Uterus (tissue), 2 donors: ENCODE data around the gene MRPL42.

Experiments
- POLR2A ChIP-seq, 2 donors: fragments of 450-650 bp; IDR thresholded peaks; one replicate each; pipeline ENCODE4 v1.6.1; 2016; ENCODE audit warnings: antibody characterized with exemption in 2 of 2, mild to moderate bottlenecking in 1 of 2, moderate library complexity in 1 of 2
- TF ChIP-seq, protein P1 (sequence below), 4 experiments: fragments of 200-600 bp in 2 of 4; fragments of 450-650 bp in 2 of 4; sonication (generic) in 2 of 4; IDR thresholded peaks; one replicate each; pipeline ENCODE4 v1.5.1; 2016 to 2019; ENCODE audit warnings: antibody characterized with exemption in 4 of 4, mild to moderate bottlenecking in 2 of 4, moderate library complexity in 1 of 4

DNA sequence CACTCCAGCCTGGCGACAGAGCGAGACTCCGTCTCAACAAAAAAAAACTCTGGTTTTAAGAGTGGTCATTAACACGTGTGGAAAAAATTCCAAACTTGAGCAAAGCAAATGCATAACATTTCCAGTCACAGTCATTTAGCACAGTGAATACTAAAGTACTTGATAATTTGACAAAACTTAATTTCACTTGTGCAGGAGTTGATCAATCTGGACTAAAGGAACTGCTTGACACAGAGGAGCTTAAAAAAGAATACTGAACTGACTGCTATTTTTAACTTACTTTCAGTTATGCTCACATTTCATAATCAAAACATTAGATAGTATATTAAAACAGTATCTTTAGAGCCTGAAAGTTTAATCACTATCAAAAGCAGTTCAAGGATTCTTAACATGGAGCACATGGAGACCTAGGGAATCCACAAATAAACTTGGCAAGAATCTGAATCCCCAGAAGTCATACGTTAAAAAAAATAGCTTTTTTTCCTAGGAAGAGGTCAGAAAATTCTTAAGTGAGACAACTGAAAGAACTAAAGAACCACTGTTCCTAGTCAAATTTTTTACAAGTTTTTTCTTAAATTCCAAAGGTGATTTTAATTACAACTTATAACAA, 33.0 kb upstream of the MRPL42 start:
- TF ChIP-seq, protein P1, sequence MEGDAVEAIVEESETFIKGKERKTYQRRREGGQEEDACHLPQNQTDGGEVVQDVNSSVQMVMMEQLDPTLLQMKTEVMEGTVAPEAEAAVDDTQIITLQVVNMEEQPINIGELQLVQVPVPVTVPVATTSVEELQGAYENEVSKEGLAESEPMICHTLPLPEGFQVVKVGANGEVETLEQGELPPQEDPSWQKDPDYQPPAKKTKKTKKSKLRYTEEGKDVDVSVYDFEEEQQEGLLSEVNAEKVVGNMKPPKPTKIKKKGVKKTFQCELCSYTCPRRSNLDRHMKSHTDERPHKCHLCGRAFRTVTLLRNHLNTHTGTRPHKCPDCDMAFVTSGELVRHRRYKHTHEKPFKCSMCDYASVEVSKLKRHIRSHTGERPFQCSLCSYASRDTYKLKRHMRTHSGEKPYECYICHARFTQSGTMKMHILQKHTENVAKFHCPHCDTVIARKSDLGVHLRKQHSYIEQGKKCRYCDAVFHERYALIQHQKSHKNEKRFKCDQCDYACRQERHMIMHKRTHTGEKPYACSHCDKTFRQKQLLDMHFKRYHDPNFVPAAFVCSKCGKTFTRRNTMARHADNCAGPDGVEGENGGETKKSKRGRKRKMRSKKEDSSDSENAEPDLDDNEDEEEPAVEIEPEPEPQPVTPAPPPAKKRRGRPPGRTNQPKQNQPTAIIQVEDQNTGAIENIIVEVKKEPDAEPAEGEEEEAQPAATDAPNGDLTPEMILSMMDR (IDR thresholded peaks at IDR 0.05): no peak
- TF ChIP-seq POLR2A (IDR thresholded peaks at IDR 0.05): no peak
